GM21360 (cell line): ENCODE data around the gene MTHFD1L.
A peak's percentile ranks its signal among the peaks of the same experiment; 100 is the strongest.

Source experiments
- ATAC-seq: cut with Tn5 transposase; IDR thresholded peaks from one replicate; pipeline ENCODE4 v1.9.1; 2021; ENCODE audit warnings: mild to moderate bottlenecking, moderate library complexity; ENCODE audit not compliant: unreplicated experiment

The MTHFD1L gene

GRCh38 chr6:150865043-150865405, 478 bp upstream of the MTHFD1L start:
- ATAC-seq = no peak

GRCh38 chr6:150866147-150866990, 867 bp downstream of the MTHFD1L start:
- peak; percentile 65 for ATAC-seq

- ATAC-seq = no peak
Measured at GRCh38 chr6:150866991-150867501, 1.5 kb downstream of the MTHFD1L start.

DNA sequence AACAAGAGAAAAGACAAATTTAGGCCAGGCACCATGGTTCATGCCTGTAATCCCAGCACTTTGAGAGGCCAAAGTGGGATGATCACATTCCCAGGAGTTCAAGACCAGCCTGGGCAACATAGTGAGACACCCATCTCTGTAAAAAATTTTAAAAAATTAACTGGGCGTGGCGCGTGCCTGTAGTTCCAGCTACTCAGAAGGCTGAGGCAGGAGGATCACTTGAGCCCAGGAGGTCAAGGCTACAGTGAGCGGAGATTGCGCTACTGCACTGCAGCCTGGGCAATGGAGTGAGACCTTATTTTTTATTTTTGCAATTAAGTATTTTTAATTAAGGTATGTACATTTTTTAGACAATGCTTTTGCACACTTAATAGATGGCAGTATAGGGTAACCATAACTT, 3.3 kb downstream of the MTHFD1L start:
- ATAC-seq = no peak

DNA sequence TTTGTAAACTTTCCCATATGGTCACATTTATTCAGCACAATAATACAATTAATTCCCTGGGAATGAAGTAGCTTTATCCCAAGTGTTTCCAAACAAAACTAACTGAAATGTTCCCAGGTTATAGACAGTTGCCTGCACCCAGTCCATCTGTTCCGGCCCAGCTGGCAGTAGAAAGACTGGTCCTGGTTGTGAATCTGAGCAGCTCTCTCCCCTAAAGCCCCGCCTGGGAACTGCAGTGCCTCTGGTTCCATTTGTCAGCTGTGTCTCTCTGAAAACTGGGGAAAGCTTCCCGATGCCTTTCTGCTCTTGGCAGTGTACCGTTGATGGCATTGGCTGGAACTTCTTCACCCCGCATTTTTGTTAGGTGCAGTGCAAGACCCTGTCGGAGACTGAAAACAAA, 8.7 kb downstream of the MTHFD1L start:
- no peak for ATAC-seq

DNA sequence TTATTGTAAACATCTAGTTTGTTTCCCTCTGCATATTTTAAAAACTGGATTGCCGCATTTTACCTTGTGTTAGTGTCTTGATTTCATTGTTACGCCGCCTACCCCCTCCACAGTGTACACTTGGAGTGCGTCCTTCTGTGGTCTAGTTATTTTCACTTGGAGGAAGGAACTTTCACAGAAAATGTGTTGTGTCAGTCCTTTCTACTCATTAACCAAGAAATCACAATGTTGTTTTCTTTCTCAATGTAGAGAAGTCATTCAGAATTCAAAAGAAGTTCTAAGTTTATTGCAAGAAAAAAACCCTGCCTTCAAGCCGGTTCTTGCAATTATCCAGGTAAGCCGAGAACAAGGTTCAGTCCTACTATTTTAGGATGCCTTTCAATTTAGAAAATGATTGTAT, 10.3 kb downstream of the MTHFD1L start:
- ATAC-seq = no peak

GRCh38 chr6:150876598-150876997, 11.1 kb downstream of the MTHFD1L start:
- ATAC-seq = no peak

DNA sequence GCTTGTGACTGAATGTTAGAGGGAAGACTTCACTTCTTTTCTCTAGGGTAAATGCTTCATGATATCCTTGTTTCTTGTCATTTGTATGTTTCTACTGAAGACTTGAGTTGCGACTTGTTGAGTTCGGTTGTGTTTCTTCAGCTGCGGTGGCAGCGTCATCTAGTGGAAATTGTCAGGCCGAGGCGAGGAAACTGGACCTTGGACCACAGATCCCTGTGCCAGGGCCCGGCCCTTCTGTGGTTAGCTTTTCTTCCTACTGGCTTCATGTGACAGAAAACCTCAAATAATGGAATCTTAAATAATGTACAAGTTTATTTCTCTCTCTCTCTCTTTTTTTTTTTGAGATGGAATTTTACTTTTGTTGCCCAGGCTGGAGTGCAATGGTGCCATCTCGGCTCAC, 12.4 kb downstream of the MTHFD1L start:
- no peak for ATAC-seq

GRCh38 chr6:150878347-150879213, 13.1 kb downstream of the MTHFD1L start:
- ATAC-seq = no peak

- no peak for ATAC-seq
Measured at GRCh38 chr6:150880336-150880735, 14.8 kb downstream of the MTHFD1L start.

DNA sequence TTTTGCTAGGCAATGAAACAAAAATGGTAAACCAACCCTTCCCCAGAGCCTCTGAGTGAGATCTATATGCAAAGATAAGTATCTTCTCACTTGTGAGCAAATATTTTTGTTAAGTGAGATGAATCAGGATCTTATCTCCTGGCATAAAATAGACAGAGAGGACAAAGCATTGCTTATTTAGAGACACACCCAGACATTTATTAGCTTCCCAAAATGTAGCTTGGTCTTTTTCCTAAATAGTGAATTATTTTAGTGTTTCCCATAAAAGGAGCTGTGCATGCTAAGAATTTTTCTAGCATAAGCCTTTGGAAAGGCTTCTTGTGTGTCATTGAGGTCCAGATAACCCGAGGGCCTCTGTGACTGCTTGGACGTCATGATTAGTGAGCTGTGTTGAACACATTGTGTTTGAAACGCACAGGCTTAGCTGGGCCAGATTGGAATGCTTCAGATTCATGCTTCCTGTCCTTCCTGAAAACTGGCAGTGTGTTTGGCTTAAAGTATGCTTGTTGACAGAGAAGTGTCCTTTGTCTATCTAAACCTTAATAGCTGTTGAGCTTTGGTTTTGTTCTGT, 16.5 kb downstream of the MTHFD1L start:
- no peak for ATAC-seq

- ATAC-seq = no peak
Measured at GRCh38 chr6:150883521-150883920, 18.0 kb downstream of the MTHFD1L start.

DNA sequence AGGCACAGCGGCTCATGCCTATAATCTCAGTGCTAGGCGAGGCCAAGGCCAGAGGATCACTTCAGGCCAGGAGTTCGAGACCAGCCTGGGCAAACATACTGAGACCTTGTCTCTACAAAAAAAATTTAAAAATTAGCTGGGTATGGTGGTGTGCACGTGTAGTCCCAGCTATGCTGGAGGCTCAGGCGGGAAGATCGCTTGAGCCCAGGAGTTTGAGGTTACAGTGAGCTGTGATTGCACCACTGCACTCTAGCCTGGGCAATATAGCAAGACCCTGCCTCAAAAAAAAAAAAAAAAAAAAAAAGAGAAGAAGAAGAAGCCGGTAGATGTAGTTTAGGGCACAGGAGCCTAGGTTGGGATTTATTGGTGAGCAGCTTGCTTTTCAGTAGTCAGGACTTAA, 20.7 kb downstream of the MTHFD1L start:
- no peak for ATAC-seq

GRCh38 chr6:150887978-150888563, 22.6 kb downstream of the MTHFD1L start:
- ATAC-seq = no peak

DNA sequence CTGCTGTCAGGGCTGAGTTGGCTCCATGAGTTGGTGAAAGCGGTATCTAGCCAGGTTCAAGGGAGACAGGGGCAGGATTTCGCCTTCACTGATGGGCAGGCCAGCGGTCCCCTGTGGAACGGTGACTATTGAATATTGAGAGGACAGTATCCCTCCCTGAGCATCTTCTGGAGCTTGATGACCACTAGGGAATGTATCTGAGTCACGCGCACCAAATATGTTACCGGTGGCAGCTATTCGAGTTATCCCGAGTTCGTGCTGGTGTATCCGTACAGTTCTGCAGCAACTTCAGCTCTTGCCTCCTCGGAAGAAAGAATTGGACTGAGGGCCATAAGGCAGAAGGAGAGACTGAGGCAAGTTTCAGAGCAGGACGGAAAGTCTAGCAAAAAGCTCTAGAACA, 24.8 kb downstream of the MTHFD1L start:
- ATAC-seq = no peak

DNA sequence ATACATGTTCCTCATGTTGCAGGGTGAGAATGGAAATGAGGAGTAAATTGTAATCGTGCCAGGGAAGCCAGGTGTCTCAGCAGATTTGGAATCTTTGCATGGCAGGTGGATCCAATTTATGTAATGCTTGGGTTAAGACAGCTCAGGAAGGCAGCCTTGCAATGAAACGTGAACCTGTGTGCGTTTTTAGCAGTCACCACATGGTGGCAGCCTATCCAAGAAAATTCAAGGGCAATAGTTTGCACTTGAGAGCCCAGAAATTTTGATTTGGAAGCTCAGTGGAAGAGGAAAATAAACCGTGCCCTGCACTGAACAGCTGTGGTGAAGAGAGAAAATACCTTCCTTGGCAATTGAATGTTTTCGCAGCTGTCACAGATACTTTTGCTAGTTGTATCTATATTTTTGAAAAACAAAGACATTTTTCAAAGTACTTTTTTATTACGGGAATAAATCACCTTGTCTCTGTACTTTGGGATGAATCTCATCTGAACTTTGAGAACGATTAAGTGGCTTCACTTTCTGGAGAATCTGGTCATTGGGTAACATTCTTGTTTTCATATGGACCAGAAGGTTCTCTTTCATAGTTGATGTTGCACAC, 26.5 kb downstream of the MTHFD1L start:
- ATAC-seq = no peak

DNA sequence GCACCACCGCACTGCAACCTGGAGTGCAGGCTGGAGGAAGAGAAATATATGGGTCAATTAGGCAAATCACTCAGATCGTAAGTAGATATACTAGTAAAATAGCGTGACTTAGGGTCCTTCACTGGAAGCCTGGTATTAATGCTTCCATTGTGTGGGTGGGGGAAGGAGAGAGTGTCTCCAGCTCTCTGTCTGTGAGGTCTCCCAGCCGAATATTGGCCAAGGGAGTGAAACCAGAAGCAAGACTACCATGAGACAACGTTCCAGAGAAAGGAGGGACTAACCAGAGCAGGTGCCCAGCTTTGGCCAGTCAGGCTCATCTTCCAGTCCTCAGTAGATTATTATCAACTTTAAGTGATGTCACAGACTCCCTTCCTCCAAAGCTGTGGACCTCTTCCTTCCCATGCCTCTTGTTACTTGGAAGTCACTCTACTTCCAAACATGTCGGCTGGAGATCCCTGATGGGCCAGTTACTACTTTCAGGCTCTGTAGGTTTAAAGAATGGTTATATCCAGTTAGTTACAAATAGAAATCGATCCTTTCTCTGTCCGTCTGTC, 28.8 kb downstream of the MTHFD1L start:
- no peak for ATAC-seq

DNA sequence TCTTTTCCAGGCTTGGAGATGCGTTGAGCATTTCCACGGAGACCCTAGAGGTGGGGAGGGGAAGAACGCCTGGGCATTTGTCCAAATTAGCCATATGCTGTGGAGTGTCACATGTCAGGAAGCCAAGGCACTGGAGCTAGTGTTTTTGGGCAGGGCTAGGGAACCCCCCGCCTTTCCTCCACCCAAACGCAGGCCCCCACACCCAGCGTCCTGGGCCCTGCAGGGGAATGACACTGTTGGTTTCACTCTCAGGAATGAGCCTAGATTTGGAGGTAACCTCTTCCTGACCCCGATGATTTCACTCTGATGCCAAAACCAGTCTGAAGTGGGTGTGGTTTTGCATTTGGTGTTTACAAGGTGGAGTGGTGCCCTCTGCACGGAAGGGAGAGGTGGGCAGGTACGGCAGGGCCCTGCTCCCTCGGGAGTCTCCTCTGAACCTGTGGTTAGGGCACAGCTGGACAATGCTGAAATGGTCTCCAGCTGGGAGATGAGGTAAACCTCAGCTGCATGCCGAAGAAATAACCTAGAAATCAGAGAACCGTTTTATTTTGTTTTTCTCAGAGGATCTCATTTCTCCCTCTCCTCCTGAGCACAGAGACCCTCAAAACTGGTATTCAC, 29.5 kb downstream of the MTHFD1L start:
- peak; percentile 61 for ATAC-seq

- no peak for ATAC-seq
Measured at GRCh38 chr6:150895928-150896632, 30.6 kb downstream of the MTHFD1L start.
